GM19467 (cell line): ENCODE results near the gene PARD3B.

Experiments
- ATAC-seq: cut with Tn5 transposase; IDR thresholded peaks from one replicate; pipeline ENCODE4 v1.9.1; 2021; ENCODE audit warnings: mild to moderate bottlenecking, moderate library complexity; ENCODE audit not compliant: unreplicated experiment

The PARD3B gene

GRCh38 chr2:204750389-204750788 is 205.1 kb downstream of the PARD3B start:
- ATAC-seq: no peak

- ATAC-seq: no peak
Observed at GRCh38 chr2:204751472-204751871, 206.2 kb downstream of the PARD3B start.

- no peak for ATAC-seq
Observed at GRCh38 chr2:204753841-204754240, 208.6 kb downstream of the PARD3B start.

- ATAC-seq: no peak
Observed at GRCh38 chr2:204754898-204755297, 209.6 kb downstream of the PARD3B start.

- ATAC-seq: no peak
Observed at GRCh38 chr2:204763974-204764703, 218.9 kb downstream of the PARD3B start.

- ATAC-seq: no peak
Observed at GRCh38 chr2:204770735-204771134, 225.5 kb downstream of the PARD3B start.

- ATAC-seq: no peak
Observed at GRCh38 chr2:204771721-204772120, 226.4 kb downstream of the PARD3B start.

- ATAC-seq: no peak
Observed at GRCh38 chr2:204772546-204772945, 227.3 kb downstream of the PARD3B start.

GRCh38 chr2:204775766-204776165 is 230.5 kb downstream of the PARD3B start:
- no peak for ATAC-seq

GRCh38 chr2:204776781-204777559 is 231.7 kb downstream of the PARD3B start:
- ATAC-seq: no peak

GRCh38 chr2:204779771-204780170 is 234.5 kb downstream of the PARD3B start:
- ATAC-seq: no peak

- no peak for ATAC-seq
Observed at GRCh38 chr2:204781941-204782340, 236.7 kb downstream of the PARD3B start.

- no peak for ATAC-seq
Observed at GRCh38 chr2:204790076-204790475, 244.8 kb downstream of the PARD3B start.

- ATAC-seq: no peak
Observed at GRCh38 chr2:204791230-204791629, 246.0 kb downstream of the PARD3B start.

GRCh38 chr2:204794624-204795023 is 249.3 kb downstream of the PARD3B start:
- ATAC-seq: no peak

GRCh38 chr2:204795156-204795555 is 249.9 kb downstream of the PARD3B start:
- no peak for ATAC-seq

GRCh38 chr2:204796581-204796980 is 251.3 kb downstream of the PARD3B start:
- peak; percentile 89 for ATAC-seq

GRCh38 chr2:204799791-204800190 is 254.5 kb downstream of the PARD3B start:
- no peak for ATAC-seq

- ATAC-seq: no peak
Observed at GRCh38 chr2:204808494-204808893, 263.2 kb downstream of the PARD3B start.

- ATAC-seq: no peak
Observed at GRCh38 chr2:204824751-204825453, 279.6 kb downstream of the PARD3B start.

GRCh38 chr2:204825681-204826080 is 280.4 kb downstream of the PARD3B start:
- no peak for ATAC-seq
